MM.1S (cell line): Measurements from ENCODE around the gene TMEM239.
"Not testable (repeated sequence)": the region's sequence is repeated elsewhere in the genome, so short reads cannot be mapped to it uniquely, and the experiment has no call there.

Experiments
- DNase-seq: peaks from one replicate; pipeline ENCODE4 v3.0.0-alpha.2; 2015
- H2AFZ ChIP-seq: fragments of 300-600 bp; sonication (generic); 2 replicates; pipeline ENCODE4 v1.6.0; 2016; ENCODE audit warnings: antibody characterized with exemption, low read length
- H3F3A ChIP-seq: fragments of 300-600 bp; sonication (generic); 2 replicates; pipeline ENCODE4 v1.6.1; 2016; ENCODE audit warnings: mild to moderate bottlenecking, antibody characterized with exemption, low read length, moderate library complexity, mixed read lengths; ENCODE audit not compliant: insufficient read depth
- H3K27ac ChIP-seq: fragments of 300-600 bp; sonication (generic); 2 replicates; pipeline ENCODE4 v1.5.1; 2016; ENCODE audit warnings: mild to moderate bottlenecking, low read length
- H3K27me3 ChIP-seq: fragments of 300-600 bp; sonication (generic); replicated peaks from 2 replicates; pipeline ENCODE4 v1.6.0; 2016; ENCODE audit warnings: low read length; ENCODE audit not compliant: insufficient read depth
- H3K36me3 ChIP-seq: fragments of 300-600 bp; sonication (generic); replicated peaks from 2 replicates; pipeline ENCODE4 v1.6.1; 2016; ENCODE audit warnings: mild to moderate bottlenecking, low read length, mixed read lengths; ENCODE audit not compliant: insufficient read depth
- H3K4me1 ChIP-seq: fragments of 300-600 bp; sonication (generic); 2 replicates; pipeline ENCODE4 v1.6.1; 2016; ENCODE audit warnings: low read length, mixed read lengths
- H3K4me2 ChIP-seq: fragments of 300-600 bp; sonication (generic); 2 replicates; pipeline ENCODE4 v1.6.0; 2016; ENCODE audit warnings: low read depth, low read length
- H3K4me3 ChIP-seq: fragments of 300-600 bp; sonication (generic); 2 replicates; pipeline ENCODE4 v1.5.1; 2016; ENCODE audit warnings: low read length, mixed read lengths
- H3K79me2 ChIP-seq: fragments of 300-600 bp; sonication (generic); 2 replicates; pipeline ENCODE4 v1.6.1; 2016; ENCODE audit warnings: mixed run types, low read length, mixed read lengths
- H3K9ac ChIP-seq: fragments of 300-600 bp; sonication (generic); 2 replicates; pipeline ENCODE4 v1.6.1; 2016; ENCODE audit warnings: low read length, mixed read lengths
- H3K9me2 ChIP-seq: fragments of 300-600 bp; sonication (generic); replicated peaks from 2 replicates; pipeline ENCODE4 v1.6.1; 2016; ENCODE audit warnings: mild to moderate bottlenecking, low read length, mixed read lengths; ENCODE audit not compliant: insufficient read depth
- H3K9me3 ChIP-seq: fragments of 300-600 bp; sonication (generic); replicated peaks from 2 replicates; pipeline ENCODE4 v1.6.1; 2016; ENCODE audit warnings: mild to moderate bottlenecking, low read length, mixed read lengths; ENCODE audit not compliant: insufficient read depth
- H4K20me1 ChIP-seq: fragments of 300-600 bp; sonication (generic); 2 replicates; pipeline ENCODE4 v1.6.1; 2016; ENCODE audit warnings: mild to moderate bottlenecking, low read length, moderate library complexity, mixed read lengths; ENCODE audit not compliant: insufficient read depth
- CTCF ChIP-seq: fragments of 300-600 bp; sonication (generic); IDR thresholded peaks from 2 replicates; pipeline ENCODE4 v1.5.1; 2016; ENCODE audit warnings: antibody characterized with exemption, low read length, mixed read lengths
- EZH2 ChIP-seq: fragments of 300-600 bp; sonication (generic); optimal IDR thresholded peaks from 2 replicates; pipeline ENCODE3; 2017; ENCODE audit warnings: low read depth, mild to moderate bottlenecking, antibody characterized with exemption, low read length, mixed read lengths
- EZH2phosphoT487 ChIP-seq: fragments of 300-600 bp; sonication (generic); IDR thresholded peaks from 2 replicates; pipeline ENCODE4 v1.6.1; 2018; ENCODE audit warnings: antibody characterized with exemption, low read length

TMEM239 gene

GRCh38 chr20:2829376-2829775 is 13.2 kb downstream of the TMEM239 start:
- Histone ChIP-seq H3K4me1 (0 out of 2 replicates have a peak, but pooled peaks cover 4% of the 10 kb centered on the region), H3K9me3 (no peaks in the 10 kb centered on the region), H3F3A (0 out of 2 replicates have a peak, but pooled peaks cover 3% of the 10 kb centered on the region), H3K9me2 (no peaks in the 10 kb centered on the region), H4K20me1 (no peaks in the 10 kb centered on the region), H3K27me3 (no peaks in the 10 kb centered on the region), H3K36me3 (no peaks in the 10 kb centered on the region), H3K4me3 (no peak overlapping the region), H3K27ac (no peak overlapping the region), H3K79me2 (no peaks in the 10 kb centered on the region), H3K4me2 (no peak overlapping the region), H3K9ac (no peak overlapping the region), H2AFZ (no peak overlapping the region)
- no peak for DNase-seq
- TF ChIP-seq EZH2phosphoT487 (no peak), EZH2 (no peak), CTCF (no peak)

GRCh38 chr20:2831206-2831605 is 15.0 kb downstream of the TMEM239 start:
- H2AFZ ChIP-seq, H4K20me1 ChIP-seq, H3K79me2 ChIP-seq, H3K4me2 ChIP-seq, H3K4me3 ChIP-seq, H3K27ac ChIP-seq, H3K36me3 ChIP-seq, H3K9me3 ChIP-seq, DNase-seq, H3K27me3 ChIP-seq, H3F3A ChIP-seq, H3K4me1 ChIP-seq, H3K9me2 ChIP-seq, H3K9ac ChIP-seq: not testable (repeated sequence)

- no peaks in the 10 kb centered on the region for H3K9me3 ChIP-seq
- H3K36me3 ChIP-seq = no peaks in the 10 kb centered on the region
- no peaks in the 10 kb centered on the region for H3F3A ChIP-seq
- no peak overlapping the region for H3K27ac ChIP-seq
- H3K9me2 ChIP-seq = no peaks in the 10 kb centered on the region
- H4K20me1 ChIP-seq = no peaks in the 10 kb centered on the region
- no peaks in the 10 kb centered on the region for H3K79me2 ChIP-seq
- H3K4me3 ChIP-seq = no peak overlapping the region
- DNase-seq = no peak
- H3K4me1 ChIP-seq = no peaks in the 10 kb centered on the region
- no peak overlapping the region for H3K4me2 ChIP-seq
- TF ChIP-seq EZH2 (no peak), EZH2phosphoT487 (no peak), CTCF (no peak)
- no peaks in the 10 kb centered on the region for H3K27me3 ChIP-seq
- H3K9ac ChIP-seq = no peak overlapping the region
- no peak overlapping the region for H2AFZ ChIP-seq
These were observed 17.6 kb downstream of the TMEM239 start for GRCh38 chr20:2833761-2834160.

GRCh38 chr20:2834401-2835110 is 18.4 kb downstream of the TMEM239 start:
- Histone ChIP-seq H3K79me2 (no peaks in the 10 kb centered on the region), H3K4me2 (no peak overlapping the region), H3K27me3 (no peaks in the 10 kb centered on the region), H3K4me1 (peaks cover under 1% of the 10 kb centered on the region; the same call in 1 of the 2 replicates), H3K9ac (no peak overlapping the region), H2AFZ (no peak overlapping the region), H3F3A (no peaks in the 10 kb centered on the region), H4K20me1 (no peaks in the 10 kb centered on the region), H3K36me3 (no peaks in the 10 kb centered on the region), H3K9me3 (no peaks in the 10 kb centered on the region), H3K4me3 (no peak overlapping the region), H3K9me2 (no peaks in the 10 kb centered on the region), H3K27ac (no peak overlapping the region)
- no peak for TF ChIP-seq EZH2phosphoT487
- no peak for TF ChIP-seq CTCF
- no peak for TF ChIP-seq EZH2
- no peak for DNase-seq
